Mucosa of descending colon (tissue), 3 donors: Measurements from ENCODE around the gene ZNF777. TPM values are rescaled to one million over a fixed set of nuclear protein-coding genes. Genes with fewer than 3 reads are reported as not detected.
"Not testable (repeated sequence)": the region's sequence is repeated elsewhere in the genome, so short reads cannot be mapped to it uniquely, and the experiment has no call there.

Experiments
- ATAC-seq: fragments of 200-7000 bp; cut with Tn5 transposase; one replicate; pipeline ENCODE4 v1.9.1; 2020; ENCODE audit warnings: mild to moderate bottlenecking, moderate library complexity
- DNase-seq, 3 donors: peaks; one replicate each; pipeline ENCODE4 v3.0.0-alpha.2; 2020
- H3K36me3 ChIP-seq: fragments of 200-600 bp; one replicate; pipeline ENCODE4 v1.8.0; 2021; ENCODE audit warnings: low read depth, mild to moderate bottlenecking
- H3K4me1 ChIP-seq: fragments of 200-600 bp; one replicate; pipeline ENCODE4 v1.8.0; 2021; ENCODE audit warnings: low read depth, mild to moderate bottlenecking
- H3K4me3 ChIP-seq: fragments of 200-600 bp; one replicate; pipeline ENCODE4 v1.8.0; 2021; ENCODE audit warnings: mild to moderate bottlenecking
- H3K9me3 ChIP-seq: fragments of 200-600 bp; one replicate; pipeline ENCODE4 v1.8.0; 2021; ENCODE audit warnings: mild to moderate bottlenecking
- intact Hi-C, 2 donors: fragments of 100-400 bp; cut with DNase I in 1 of 2; cut with micrococcal nuclease in 1 of 2; formaldehyde crosslinking; loops; one replicate each; pipeline versions ENCODE4 v1.11.0 to v1.11.1; 2022; cut with DNase I, micrococcal nuclease
- total RNA-seq, 3 donors: library from RNA; stranded (reverse); fragmentation: NEBNext Ultra II Directional in 2 of 3; extraction: Animal tissue kit (Norgen Biotek cat#: 25700) in 2 of 3; gene quantifications; one replicate each; pipeline versions ENCODE4 v1.2.1 to v1.2.4, GENCODE V29; 2021 to 2023
- TF ChIP-seq, protein P1 (sequence below): fragments of 200-600 bp; IDR thresholded peaks from one replicate; pipeline ENCODE4 v1.8.0; 2022; ENCODE audit warnings: antibody characterized with exemption, mild to moderate bottlenecking
- donor health status: DM: no; HTN: no; CAD: no; lungs with moderate emphysema.
- donor health status: DM: no; HTN: no; CAD: no.
- donor health status: DM: no; HTN: yes; CAD: no.

ZNF777 gene
- total RNA-seq, 3 donors from 2014 or later = 9.6 to 12.2 (median 10.0) TPM

DNA sequence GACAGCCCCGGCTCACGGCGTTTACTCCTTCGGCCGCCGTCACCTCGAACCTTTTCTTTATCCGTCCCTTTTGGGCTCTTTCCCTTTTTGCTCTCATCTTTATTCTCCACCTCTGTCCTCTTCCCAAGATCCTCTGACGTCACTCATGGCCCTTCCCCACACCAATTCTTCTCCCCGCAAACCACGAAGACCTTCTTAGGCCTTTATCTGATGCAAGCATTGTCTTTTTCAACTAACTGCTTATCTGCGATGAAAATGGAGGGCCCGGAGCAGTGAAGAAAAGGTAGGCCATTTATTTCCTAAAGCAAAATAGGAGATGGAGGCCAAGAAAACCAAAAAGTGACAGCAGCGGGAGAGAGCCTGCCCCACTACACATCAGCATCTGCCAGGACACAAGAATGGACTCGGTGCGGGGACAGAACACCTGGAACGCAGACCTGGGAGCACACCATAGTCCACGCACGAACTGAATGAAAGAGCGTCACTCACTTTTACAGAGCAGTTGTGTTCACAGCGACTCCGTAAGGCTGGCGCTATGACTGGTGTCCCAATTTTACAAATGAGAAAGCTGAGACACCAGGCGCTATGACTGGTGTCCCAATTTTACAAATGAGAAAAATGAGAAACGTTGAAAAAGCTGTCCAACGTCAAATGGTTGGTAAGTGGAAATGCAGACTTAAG is 45.3 kb downstream of the ZNF777 start:
- ATAC-seq = no peak
- TF ChIP-seq, protein P1, sequence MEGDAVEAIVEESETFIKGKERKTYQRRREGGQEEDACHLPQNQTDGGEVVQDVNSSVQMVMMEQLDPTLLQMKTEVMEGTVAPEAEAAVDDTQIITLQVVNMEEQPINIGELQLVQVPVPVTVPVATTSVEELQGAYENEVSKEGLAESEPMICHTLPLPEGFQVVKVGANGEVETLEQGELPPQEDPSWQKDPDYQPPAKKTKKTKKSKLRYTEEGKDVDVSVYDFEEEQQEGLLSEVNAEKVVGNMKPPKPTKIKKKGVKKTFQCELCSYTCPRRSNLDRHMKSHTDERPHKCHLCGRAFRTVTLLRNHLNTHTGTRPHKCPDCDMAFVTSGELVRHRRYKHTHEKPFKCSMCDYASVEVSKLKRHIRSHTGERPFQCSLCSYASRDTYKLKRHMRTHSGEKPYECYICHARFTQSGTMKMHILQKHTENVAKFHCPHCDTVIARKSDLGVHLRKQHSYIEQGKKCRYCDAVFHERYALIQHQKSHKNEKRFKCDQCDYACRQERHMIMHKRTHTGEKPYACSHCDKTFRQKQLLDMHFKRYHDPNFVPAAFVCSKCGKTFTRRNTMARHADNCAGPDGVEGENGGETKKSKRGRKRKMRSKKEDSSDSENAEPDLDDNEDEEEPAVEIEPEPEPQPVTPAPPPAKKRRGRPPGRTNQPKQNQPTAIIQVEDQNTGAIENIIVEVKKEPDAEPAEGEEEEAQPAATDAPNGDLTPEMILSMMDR = no peak
- intact Hi-C loops = no loop called here
- DNase-seq = no peak
- no peaks in the 10 kb centered on the region for H3K9me3 ChIP-seq
- no peak overlapping the region for H3K4me3 ChIP-seq
- no peaks in the 10 kb centered on the region for H3K4me1 ChIP-seq
- H3K36me3 ChIP-seq = no peaks in the 10 kb centered on the region

DNA sequence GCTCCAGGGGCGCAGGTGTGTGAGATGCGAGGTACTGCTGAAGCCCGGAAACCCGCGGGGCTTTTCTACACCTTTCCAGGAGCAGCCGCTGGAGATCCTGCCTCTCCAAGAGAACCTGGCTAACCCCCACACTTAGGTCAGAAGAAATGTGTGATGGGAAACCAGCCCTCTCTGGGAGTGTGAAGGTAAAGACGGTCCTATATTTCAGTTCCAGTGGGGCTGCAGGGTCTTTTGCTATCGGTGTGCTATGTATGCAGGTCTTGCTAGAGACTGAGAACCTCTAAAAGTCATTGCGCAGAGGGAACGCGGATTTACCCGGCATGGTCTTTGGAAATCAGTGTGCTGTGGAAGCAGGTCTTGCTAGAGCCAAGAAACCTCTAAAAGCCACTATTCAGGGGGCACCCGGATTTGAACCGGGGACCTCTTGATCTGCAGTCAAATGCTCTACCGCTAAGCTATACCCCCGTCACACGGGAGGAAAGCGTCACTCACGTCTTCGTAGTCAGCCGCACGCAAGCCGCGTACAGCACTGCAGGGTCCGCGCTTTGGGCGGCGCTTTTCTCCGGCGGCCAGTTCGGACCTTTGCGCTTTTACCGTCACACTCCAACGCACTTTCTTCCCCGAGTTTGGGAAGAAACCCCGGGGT is 46.0 kb downstream of the ZNF777 start:
- TF ChIP-seq, protein P1 = no peak
- Histone ChIP-seq H3K9me3 (no peaks in the 10 kb centered on the region), H3K4me1 (no peaks in the 10 kb centered on the region), H3K36me3 (no peaks in the 10 kb centered on the region), H3K4me3 (no peak overlapping the region)
- ATAC-seq = peak; percentile 62
- peak; percentile 34 to 68 (median 51) for DNase-seq
- intact Hi-C loops = no loop called here

DNA sequence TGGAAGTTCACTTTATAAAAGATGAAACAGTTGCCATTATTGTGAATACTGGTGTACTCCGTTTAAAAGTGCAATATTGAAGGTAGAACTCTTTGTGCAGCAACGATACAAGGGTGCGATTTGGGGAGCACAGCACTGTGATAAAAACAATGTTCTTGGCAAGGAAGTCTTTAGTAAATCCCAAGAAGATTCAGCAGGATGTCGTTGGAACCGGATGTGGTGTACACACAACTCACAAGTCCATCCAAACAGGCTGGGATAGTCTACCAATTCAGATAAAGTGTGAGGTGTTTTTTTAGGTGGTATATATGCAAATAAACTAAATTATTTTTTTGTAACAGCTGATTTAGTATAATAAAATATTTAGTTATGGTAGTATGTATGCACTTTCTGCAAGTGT is 46.7 kb downstream of the ZNF777 start:
- Histone ChIP-seq H3K9me3 (no peaks in the 10 kb centered on the region), H3K36me3 (no peaks in the 10 kb centered on the region), H3K4me1 (no peaks in the 10 kb centered on the region), H3K4me3 (no peak overlapping the region)
- DNase-seq = no peak
- no peak for ATAC-seq
- TF ChIP-seq, protein P1 = no peak
- intact Hi-C loops = no loop called here

DNA sequence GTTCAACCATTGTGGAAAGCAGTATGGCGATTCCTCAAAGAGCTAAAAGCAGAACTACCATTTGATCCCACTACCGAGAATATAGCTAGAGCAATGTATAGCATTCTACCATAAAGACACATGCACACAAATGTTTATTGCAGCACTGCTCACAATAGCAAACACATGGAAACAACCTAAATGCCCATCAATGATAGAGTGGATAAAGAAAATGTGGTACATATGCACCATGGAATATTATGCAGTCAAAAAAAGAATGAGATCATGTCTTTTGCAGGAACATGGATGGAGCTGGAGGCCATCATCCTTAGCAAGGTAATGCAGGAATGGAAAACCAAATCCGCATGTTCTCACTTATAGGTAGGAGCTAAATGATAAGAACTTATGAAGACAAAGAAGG is 47.8 kb downstream of the ZNF777 start:
- ATAC-seq, intact Hi-C loops, H3K4me3 ChIP-seq, H3K9me3 ChIP-seq, DNase-seq, H3K4me1 ChIP-seq, H3K36me3 ChIP-seq: not testable (repeated sequence)

DNA sequence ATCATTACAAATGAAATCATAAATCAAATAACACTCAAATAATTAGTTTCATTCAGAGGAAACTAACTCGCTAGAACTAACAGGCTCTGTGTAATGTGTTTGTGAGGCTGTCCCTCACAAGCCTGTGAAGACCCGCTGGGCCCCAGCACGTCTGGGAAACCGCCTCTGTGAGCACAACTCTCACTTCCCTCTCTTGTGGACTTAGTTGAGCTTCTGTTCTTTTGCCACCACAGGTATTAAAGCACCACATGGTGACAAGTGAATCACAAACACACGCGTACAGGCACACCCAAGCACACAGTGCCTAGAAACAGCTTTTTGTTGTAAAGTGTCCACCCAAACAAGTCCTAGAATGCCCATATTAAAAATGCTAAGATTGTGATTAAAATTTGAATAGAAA is 51.0 kb downstream of the ZNF777 start:
- ATAC-seq (no peak), DNase-seq (no peak)
- Histone ChIP-seq H3K36me3 (no peaks in the 10 kb centered on the region), H3K4me3 (no peak overlapping the region), H3K4me1 (no peaks in the 10 kb centered on the region), H3K9me3 (no peaks in the 10 kb centered on the region)
- TF ChIP-seq, protein P1 = no peak
- intact Hi-C loops = no loop called here

DNA sequence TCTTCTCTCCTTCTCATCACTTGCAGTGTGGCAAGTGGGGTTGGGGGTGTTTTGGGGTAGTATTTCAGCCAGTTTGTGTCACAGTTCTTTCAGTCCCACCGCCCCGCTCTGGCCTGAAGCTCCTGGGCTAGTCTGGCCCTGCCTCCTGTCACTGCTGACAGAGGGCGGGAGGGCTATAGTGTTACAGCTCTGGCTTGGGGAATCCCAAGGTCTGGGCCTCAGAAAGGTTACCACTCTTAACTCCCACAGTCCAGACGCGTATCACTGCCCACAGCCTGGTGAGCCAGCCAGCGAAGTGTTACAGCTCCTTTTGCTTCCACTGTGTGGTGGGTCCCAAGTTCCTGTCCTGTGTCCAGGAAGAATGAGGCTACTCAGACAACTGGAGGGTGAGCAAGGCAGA is 56.0 kb downstream of the ZNF777 start:
- no peak for ATAC-seq

More for the DNA sequence above, 56.0 kb downstream of the ZNF777 start:
- TF ChIP-seq, protein P1 = no peak
- Histone ChIP-seq H3K36me3 (no peaks in the 10 kb centered on the region), H3K4me1 (no peaks in the 10 kb centered on the region), H3K9me3 (no peaks in the 10 kb centered on the region), H3K4me3 (no peak overlapping the region)
- intact Hi-C loops = no loop called here
- DNase-seq = no peak
